ENCODE measurements around the gene ACTA2.

- TF ChIP-seq CTCF (IDR thresholded peaks at IDR 0.05): no peak
- TF ChIP-seq POLR2A (IDR thresholded peaks at IDR 0.05): no peak
These were observed 35.6 kb downstream of the ACTA2 start for GRCh38 chr10:88916986-88917385.

Data from Peyer's patch (tissue), 4 donors.